Neutrophil (primary cell): ENCODE data around the gene RNF169.

Source experiments
- H3K27ac ChIP-seq: fragments of 200-600 bp; sonication (generic); 2 replicates; pipeline ENCODE4 v1.5.1; 2016; ENCODE audit warnings: mild to moderate bottlenecking, moderate library complexity
- H3K27me3 ChIP-seq: fragments of 200-600 bp; sonication (generic); 2 replicates; pipeline ENCODE4 v1.6.0; 2016; ENCODE audit warnings: mild to moderate bottlenecking
- H3K36me3 ChIP-seq: fragments of 200-600 bp; sonication (generic); 2 replicates; pipeline ENCODE4 v1.5.1; 2017
- H3K4me1 ChIP-seq, 2 experiments: fragments of 200-600 bp in 1 of 2; sonication (generic) in 1 of 2; 1 replicate in 1 of 2; 2 replicates in 1 of 2; pipeline versions ENCODE4 v1.5.1 to v1.6.1; 2013 to 2016; ENCODE audit warnings: low read depth in 1 of 2, low read length in 1 of 2, mild to moderate bottlenecking in 1 of 2, moderate library complexity in 1 of 2; ENCODE audit not compliant: control insufficient read depth in 1 of 2, insufficient read depth in 1 of 2
- H3K4me3 ChIP-seq, 2 experiments: fragments of 200-600 bp in 1 of 2; sonication (generic) in 1 of 2; 1 replicate in 1 of 2; 2 replicates in 1 of 2; pipeline ENCODE4 v1.5.1; 2013 to 2016; ENCODE audit warnings: low read depth in 1 of 2, low read length in 1 of 2, mild to moderate bottlenecking in 1 of 2, moderate library complexity in 1 of 2
- H3K9me3 ChIP-seq: fragments of 200-600 bp; sonication (generic); 2 replicates; pipeline ENCODE4 v1.5.1; 2016
- TF ChIP-seq, protein P1 (sequence below): fragments of 200-600 bp; sonication (generic); IDR thresholded peaks from 2 replicates; pipeline ENCODE4 v1.5.1; 2016; ENCODE audit warnings: antibody characterized with exemption

The RNF169 gene

DNA sequence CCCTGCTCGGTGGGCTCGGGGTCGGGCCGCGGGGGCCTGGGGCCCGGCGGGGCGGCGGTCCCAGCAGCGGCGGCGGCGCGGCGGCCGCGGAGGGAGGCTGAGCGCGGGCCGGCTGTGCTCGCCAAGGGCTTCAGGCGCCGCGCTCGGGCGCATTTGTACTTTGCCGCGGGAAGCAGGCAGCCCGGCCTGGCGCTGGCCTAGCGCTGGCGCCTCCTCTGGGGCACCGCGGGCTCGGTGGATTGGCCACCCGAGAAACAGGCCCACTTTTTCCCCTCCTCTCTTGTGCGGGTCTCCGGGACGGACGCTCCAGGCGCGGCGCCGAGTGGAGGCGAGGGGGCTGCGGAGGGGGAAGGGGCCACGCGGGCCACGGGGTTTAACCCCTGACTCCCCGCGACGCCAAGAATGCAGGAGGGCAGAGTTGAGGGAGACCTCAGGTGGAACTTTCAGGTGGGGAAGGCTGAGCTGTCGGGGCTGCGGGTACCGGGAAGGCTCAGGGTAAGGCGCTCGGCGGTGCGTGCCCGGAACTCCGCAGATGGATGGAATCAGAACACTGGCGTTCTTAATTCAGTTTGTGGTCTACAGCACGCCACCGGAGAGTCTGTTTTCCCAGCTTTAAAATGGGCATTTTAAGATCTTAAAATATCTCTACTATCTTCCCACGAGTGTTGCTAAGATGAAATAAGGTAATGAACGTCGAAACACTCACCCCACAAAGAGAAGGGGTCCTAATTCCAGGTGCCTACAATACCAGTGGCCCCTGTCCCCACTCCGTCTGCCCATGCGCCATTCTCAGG is 17.2 kb upstream of the RNF169 start, which contains the start of gene CHRDL2:
Gene CHRDL2 (minus strand): TSS at position 126 of the 794 bp plus-strand sequence. CDS start 538 bp downstream, outside the sequence.
- Histone ChIP-seq H3K4me3 (no peak within 1 kb of the TSS), H3K27me3 (peaks cover 96% of the 10 kb centered on the region), H3K4me1 (no peaks in the 10 kb centered on the region), H3K27ac (no peak within 1 kb of the TSS), H3K36me3 (no peaks in the 10 kb centered on the region), H3K9me3 (no peaks in the 10 kb centered on the region)
- TF ChIP-seq, protein P1, sequence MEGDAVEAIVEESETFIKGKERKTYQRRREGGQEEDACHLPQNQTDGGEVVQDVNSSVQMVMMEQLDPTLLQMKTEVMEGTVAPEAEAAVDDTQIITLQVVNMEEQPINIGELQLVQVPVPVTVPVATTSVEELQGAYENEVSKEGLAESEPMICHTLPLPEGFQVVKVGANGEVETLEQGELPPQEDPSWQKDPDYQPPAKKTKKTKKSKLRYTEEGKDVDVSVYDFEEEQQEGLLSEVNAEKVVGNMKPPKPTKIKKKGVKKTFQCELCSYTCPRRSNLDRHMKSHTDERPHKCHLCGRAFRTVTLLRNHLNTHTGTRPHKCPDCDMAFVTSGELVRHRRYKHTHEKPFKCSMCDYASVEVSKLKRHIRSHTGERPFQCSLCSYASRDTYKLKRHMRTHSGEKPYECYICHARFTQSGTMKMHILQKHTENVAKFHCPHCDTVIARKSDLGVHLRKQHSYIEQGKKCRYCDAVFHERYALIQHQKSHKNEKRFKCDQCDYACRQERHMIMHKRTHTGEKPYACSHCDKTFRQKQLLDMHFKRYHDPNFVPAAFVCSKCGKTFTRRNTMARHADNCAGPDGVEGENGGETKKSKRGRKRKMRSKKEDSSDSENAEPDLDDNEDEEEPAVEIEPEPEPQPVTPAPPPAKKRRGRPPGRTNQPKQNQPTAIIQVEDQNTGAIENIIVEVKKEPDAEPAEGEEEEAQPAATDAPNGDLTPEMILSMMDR = no peak

DNA sequence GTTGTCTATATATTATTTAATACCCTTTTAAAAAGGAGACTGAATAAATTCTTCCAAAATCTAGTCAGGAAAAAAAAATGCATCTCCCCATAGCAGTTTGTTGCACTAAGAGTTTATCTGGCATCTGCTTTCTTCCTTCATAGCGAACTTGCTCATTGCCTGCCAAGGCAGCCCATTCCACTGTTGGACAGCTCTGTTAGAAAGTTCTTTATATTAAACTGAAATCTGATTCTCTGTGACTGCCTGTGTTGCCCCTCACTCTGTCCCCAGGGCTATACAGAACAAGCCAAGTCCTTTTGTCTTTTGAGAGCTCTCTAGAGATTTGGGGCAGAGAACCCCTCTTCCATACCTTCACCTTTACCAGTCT is 14.1 kb upstream of the RNF169 start:
- Histone ChIP-seq H3K4me3 (no peak overlapping the region), H3K9me3 (no peaks in the 10 kb centered on the region), H3K4me1 (no peaks in the 10 kb centered on the region), H3K36me3 (no peaks in the 10 kb centered on the region), H3K27ac (no peak overlapping the region), H3K27me3 (peaks cover 84% of the 10 kb centered on the region)
- TF ChIP-seq, protein P1 = no peak

DNA sequence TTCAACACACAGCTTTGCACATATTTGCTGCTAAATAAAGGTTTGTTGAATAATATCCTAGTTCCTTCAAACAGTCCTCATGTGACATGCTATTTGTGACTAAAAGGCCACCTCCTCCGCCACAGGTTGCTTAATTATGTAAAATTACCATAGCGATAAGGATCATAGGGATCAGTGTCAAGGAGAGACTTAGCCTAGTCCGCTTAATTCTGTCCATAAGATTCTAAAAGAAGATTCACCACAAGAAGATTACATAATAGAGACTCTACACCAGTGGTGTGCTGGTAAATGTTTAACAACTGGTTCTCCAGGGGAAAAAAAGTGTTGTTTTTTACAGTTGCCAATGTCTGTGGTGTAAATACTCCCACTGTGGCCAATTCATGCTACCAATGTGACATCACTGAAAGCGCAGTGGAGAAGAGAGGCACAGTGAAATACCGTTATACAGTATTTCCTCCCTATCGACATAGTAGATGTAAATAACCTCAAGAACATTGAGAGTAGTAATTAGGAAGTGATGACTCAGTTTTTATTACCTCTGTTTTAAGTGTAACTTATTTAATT is 13.2 kb upstream of the RNF169 start:
- TF ChIP-seq, protein P1 = no peak
- Histone ChIP-seq H3K4me1 (no peaks in the 10 kb centered on the region), H3K4me3 (no peak overlapping the region), H3K27me3 (peaks cover 75% of the 10 kb centered on the region), H3K9me3 (no peaks in the 10 kb centered on the region), H3K27ac (no peak overlapping the region), H3K36me3 (no peaks in the 10 kb centered on the region)

DNA sequence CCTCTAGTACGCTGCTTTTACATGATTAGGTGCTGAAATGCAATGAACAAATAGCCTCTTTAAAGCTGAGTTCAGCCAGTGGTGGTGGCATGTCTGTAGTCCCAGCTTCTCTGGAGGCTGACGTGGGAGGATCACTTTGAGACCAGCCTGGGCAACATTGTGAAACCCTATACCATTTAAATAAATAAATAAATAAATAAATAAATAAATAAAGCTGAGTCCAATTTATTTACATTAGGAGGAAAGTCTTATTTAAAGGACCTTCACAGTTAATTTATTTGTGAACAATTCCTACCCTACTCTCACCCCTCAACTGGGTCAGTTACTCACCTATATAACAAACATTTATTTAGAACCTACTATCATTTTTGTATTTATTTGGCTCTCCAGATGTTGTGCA is 12.6 kb upstream of the RNF169 start:
- H3K36me3 ChIP-seq = no peaks in the 10 kb centered on the region
- TF ChIP-seq, protein P1 = no peak
- no peaks in the 10 kb centered on the region for H3K4me1 ChIP-seq

DNA sequence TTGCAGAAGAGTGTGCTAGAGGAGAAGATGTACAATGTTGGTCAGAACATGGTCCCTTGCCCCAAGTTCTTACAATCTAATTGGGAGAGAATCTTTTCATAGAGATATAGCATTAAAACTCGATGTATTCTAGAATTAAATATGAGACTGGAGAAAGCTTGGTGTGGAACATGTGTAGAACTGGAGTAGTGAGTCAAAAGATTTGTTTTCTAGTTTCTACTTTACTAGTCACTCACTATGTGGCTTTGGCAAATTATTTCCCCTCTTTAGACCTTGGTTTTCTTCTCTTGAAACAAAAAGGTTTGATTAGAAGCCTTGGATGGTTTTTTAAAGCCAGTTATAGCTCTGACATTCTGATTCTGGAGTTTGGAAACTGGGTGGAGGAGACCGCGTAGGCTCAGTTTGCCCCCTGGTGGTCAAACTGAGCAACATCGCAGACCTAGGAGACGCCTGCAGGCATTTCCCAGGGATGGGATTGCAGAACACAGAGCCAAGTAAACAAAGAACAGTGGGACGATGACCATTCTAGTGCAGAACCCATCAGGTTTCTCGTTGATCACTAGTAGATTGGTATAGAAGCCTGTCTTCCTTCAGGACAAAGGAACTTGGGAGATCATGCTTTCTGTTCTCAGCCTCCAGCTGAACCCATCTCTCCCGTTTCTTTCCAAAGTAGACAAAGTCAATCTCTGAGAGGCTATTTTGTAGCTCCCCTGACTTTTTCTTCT is 8.9 kb upstream of the RNF169 start:
- TF ChIP-seq, protein P1 = peak; percentile 88
- H3K27ac ChIP-seq = no peak overlapping the region
- no peaks in the 10 kb centered on the region for H3K36me3 ChIP-seq
- peaks cover 33% of the 10 kb centered on the region for H3K27me3 ChIP-seq
- H3K4me3 ChIP-seq = no peak overlapping the region
- no peaks in the 10 kb centered on the region for H3K4me1 ChIP-seq
- H3K9me3 ChIP-seq = no peaks in the 10 kb centered on the region

More for the DNA sequence above, 12.6 kb upstream of the RNF169 start:
- no peaks in the 10 kb centered on the region for H3K9me3 ChIP-seq
- no peak overlapping the region for H3K4me3 ChIP-seq
- H3K27me3 ChIP-seq = peaks cover 69% of the 10 kb centered on the region
- no peak overlapping the region for H3K27ac ChIP-seq
